ENCODE data around the gene ITPKC.
A peak's percentile ranks its signal among the peaks of the same experiment; 100 is the strongest.

Gene ITPKC

DNA sequence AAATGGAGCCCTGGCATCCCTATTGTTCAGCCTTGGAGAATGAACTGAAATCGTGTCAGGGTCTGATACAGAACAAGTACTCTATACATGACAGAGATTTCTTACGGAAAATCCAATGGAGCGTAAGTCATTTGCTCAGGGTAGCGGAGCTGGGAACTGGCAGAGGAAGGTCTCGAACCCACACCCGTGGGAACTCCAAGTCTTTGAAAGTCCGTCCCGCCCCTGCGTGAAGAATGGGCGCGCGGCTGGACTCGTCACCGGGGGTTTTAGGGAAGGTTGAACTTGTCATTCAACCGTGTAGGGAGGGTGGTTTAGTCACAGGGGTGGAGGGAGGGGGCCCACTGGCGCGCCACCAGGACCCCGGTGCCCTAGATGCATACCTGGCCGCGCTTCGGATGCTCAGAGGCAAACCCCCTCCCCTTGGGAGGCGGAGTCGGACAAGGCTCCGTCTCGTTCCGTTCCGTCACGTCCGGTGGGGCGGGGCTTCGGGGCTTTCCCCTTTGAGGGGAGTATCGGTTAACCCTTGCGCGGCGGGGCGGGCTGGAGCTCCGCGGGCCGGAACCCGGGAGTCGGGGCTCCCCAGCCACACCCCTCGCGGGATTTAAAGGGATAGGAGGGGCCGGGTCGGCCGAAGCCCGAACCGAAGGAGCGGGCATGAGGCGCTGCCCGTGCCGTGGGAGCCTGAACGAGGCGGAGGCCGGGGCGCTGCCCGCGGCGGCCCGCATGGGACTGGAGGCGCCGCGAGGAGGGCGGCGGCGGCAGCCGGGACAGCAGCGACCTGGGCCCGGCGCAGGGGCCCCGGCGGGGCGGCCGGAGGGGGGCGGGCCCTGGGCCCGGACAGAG, at the start of gene ITPKC, which contains the start of gene COQ8B:
TSS of gene ITPKC (plus strand) at position 631 of the 843 bp plus-strand sequence. CDS start at position 655, 24 bp downstream.
TSS of gene COQ8B (minus strand) at position 405 of the 843 bp plus-strand sequence. CDS start 2,254 bp downstream, outside the sequence.
- FAIRE-seq = peak; percentile 93

- FAIRE-seq = no peak
Measured at GRCh38 chr19:40667602-40668001, 49.3 kb upstream of the ITPKC start.

DNA sequence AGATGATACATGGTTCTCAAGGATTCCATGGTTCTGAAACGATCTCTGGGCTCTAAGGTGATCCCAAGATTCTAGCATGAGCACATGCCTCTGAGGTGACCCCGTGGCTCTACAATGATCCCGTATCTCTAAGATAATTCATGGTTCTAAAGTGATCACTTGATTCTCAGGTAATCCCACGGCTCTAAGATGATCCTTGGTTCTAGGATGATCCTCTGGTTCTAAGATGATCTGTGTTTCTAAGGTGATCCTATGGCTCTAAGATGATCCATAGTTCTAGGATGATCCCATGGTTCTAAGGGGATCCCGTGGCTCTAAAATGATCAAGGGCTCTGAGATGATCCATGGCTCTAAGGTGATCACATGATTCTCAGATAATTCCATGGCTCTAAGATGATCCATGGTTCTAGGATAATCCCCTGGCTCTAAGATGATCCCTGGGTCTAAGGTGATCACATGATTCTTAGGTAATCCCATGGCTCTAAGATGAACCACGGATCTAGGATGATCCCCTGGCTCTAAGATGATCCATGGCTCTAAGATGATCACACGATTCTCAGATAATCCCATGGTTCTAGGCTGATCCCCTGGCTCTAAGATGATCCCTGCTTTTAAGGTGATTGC, 47.8 kb upstream of the ITPKC start:
- no peak for FAIRE-seq

DNA sequence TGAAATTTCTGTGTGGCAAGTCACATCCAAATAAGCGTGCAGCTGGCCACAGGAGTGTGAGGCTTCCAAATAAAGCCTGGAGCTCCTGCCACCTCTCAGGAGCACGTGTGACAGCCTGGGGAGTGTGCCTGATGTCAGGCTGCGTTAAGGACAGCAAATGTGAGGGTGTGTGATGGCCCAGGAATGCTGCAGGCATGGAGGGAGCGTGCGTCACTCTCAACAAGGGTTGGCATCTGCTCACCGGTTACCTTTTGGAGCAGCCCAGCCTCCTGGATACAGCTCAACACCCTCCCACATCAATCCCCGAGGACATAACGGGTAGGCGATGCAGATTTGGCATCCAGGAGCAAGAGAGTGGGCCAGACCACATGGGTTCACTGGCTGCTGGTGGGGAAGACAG, 45.5 kb upstream of the ITPKC start:
- no peak for FAIRE-seq

- FAIRE-seq = no peak
Measured at GRCh38 chr19:40672038-40672437, 44.9 kb upstream of the ITPKC start.

- FAIRE-seq = no peak
Measured at GRCh38 chr19:40672573-40673299, 44.2 kb upstream of the ITPKC start.

GRCh38 chr19:40673397-40673796, 43.5 kb upstream of the ITPKC start:
- no peak for FAIRE-seq

- FAIRE-seq = no peak
Measured at GRCh38 chr19:40674291-40674690, 42.6 kb upstream of the ITPKC start.

GRCh38 chr19:40677156-40677555, 39.8 kb upstream of the ITPKC start:
- FAIRE-seq = no peak

DNA sequence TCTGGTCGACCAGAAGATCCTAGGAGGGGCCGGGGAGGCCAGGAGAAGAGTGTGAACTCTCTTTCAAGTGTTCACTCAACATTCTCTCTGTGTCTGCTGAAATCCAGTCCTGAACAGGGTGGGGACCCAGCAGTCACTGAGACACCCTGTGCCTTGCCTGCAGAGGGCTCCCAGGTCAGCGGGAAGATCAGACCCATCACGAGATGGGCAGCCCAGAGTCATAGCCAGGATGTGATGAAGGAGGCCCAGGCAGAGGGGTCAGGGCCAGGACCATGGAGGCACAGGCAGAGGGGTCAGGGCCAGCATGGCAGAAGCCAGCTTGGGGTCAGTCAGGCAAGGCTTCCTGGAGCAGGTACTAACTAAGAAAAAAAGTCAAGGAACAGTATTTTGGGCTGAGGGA, 35.9 kb upstream of the ITPKC start:
- no peak for FAIRE-seq

- no peak for FAIRE-seq
Measured at GRCh38 chr19:40682431-40682964, 34.4 kb upstream of the ITPKC start.

DNA sequence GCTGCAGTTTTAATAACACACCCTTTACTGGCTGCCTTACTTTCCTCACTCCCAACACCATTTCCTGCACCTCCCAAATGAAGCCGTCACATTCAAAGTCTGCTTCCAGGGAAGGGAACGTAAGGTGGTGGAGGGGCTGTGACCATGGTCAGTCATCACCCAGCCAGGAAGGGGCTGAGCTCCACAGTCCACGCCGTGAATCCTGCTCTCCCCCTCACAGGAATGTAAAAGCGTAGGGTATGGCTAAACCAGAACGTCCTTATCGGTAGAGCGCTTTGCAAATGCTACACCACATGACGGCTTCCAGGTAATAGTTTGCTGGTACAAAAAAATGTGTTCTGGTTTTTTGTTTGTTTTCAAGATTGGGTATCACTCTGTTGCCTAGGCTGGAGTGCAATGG, 33.5 kb upstream of the ITPKC start:
- FAIRE-seq = no peak

DNA sequence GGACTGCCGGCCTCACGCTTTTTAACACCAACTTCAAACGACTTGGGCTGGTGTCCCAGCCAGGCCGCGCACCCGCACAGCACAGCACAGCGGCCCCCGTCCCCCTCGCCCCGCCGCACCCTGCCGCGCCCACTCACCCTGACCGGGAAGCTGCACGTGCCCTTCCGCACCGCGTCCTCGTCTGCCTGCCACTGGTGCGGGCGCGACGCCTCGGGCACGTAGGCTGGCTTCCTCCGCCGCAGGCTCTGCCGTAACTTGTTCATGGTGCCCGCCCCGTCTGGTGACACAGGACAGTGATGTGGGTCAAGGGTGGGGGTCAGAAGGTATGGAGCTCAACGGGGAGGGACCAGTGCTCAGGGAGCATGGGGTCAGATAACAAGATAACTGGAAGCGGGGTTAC, 32.6 kb upstream of the ITPKC start:
- FAIRE-seq = no peak

- no peak for FAIRE-seq
Measured at GRCh38 chr19:40685016-40685526, 31.8 kb upstream of the ITPKC start.

DNA sequence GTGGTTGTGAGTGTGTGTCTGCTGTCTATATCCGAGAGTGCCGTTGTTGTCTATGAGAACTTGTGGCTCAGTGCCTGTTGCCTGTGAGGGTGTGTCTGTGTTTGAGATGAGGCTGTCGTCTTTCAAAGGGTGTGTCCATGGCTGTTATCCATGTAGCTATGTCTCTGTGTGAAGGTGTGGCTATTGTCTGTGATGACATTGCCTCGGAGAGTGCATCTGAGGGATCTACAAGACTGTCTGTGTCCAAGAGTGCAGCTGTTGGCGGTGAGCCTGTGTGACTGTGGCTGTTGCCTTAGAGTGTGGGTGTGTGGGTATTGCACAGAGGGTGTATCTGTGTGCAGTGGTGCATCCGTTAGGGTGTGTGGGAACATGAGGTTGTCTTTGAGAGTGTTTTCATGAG, 31.3 kb upstream of the ITPKC start:
- FAIRE-seq = no peak

DNA sequence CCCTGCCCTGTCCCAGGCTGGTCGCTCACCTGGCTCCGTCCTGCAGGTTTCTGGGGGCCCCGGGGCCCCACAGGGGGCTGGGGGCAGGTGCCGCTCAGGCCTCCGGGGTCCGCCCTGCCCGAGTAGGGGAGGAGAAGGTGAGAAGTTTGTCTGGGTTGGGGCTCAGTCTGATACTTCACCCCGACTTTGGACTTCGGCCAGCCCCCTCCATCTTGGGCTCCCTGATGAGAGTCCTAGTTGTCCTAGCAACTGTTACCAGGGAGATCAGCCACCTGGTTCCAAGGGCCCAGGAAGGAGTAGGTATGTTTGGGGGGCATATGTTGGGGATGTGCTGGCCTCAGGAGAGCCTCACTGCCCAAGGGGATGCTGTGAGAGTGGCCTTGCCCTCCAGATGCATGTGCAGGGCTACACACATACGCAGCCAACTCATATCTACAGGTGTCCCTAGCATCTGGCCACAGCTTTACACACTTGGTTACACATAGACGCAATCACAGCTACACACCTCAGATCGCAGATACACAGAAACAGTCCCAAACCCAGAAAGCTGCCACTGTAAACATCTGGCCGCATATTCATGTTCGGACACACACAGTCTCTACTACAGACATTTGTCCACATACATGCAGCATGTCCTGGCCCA, 29.9 kb upstream of the ITPKC start:
- no peak for FAIRE-seq

GRCh38 chr19:40687525-40688016, 29.3 kb upstream of the ITPKC start:
- no peak for FAIRE-seq

- FAIRE-seq = no peak
Measured at GRCh38 chr19:40688309-40688708, 28.6 kb upstream of the ITPKC start.

- FAIRE-seq = no peak
Measured at GRCh38 chr19:40688987-40689338, 27.9 kb upstream of the ITPKC start.

- no peak for FAIRE-seq
Measured at GRCh38 chr19:40689339-40690049, 27.4 kb upstream of the ITPKC start.

DNA sequence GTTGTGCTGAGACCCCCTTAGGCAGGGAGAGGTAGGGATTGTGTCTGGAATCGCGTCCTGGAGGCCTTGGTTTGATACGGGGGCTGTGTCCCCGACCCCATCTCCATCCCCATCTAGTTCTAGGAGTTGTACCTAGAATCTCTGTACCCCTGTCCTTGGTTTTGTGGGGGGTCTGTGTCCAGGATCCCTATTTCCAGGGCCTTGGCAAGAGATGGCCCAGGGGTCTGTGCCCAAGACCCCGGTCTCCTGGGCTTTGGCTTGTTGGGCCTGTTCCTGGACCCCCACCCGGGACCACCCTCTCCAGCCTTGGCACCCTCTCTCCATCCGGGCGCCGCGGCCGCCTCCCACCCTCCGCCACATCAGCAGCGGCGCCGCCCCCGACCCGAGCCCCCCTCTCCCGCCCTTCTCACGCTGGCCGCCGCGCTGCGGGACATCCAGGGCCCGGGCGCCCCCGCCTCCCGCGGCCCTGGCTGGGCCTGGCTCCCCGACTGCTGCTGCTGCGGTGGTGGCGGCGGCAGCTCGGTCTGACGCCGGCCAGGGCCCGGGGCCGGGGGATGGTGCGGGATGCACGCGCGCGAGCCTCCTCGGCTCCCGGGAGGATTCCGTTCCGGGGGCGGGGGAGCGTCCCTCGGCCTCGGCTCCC, 26.7 kb upstream of the ITPKC start, which contains the start of gene NUMBL:
TSS of gene NUMBL (minus strand) at position 602 of the 643 bp plus-strand sequence. CDS start at position 434, 168 bp downstream.
- no peak for FAIRE-seq

Measured in A204.1 (cell line).